ENCODE data around the gene SIM1. TPM values are rescaled to one million over a fixed set of nuclear protein-coding genes. Genes with fewer than 3 reads are reported as not detected.

Gene SIM1
- total and polyA plus RNA-seq, 2 of the 8 experiments (the other 6 are each of a cell fraction or from before 2014, with no cell fraction given) = 0.02 to 0.39 TPM

DNA sequence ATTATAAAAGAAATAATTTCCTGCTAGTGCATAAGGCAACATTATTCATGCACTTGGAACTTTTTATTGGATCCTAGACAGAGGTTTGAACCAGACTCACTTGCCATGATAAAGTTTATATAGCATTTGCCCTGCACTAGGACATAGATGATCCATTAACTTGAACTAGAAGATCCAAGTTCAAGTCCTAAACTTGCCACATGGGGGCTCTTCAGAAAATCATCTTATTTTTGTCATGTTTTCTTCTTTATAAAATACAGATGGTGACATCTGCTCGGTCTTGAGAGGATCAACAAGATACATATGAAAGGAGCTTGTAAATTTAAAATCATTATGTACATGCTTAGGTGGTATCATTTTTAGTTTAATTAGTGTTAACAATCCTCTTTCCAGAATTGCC, 94.5 kb downstream of the SIM1 start:
- DNase-seq (ENCODE audit: low read depth in 1 of 2, low spot score in 2 of 2) (no peak), FAIRE-seq (no peak)
- H3K79me1 ChIP-seq (ENCODE audit: low read depth, low read length) = no peaks in the 10 kb centered on the region
- H3K9ac ChIP-seq (replicated peaks in 1 of 4; ENCODE audit: extremely low read depth in 1 of 4, low read depth in 3 of 4, low read length in 3 of 4) = no peak overlapping the region
- H3K4me2 ChIP-seq (ENCODE audit: insufficient read depth in 1 of 2, low read depth in 2 of 2, low read length in 2 of 2) = no peak overlapping the region
- no peak overlapping the region for H3K56ac ChIP-seq (replicated peaks; ENCODE audit: insufficient read length, low read depth, low read length)
- no peak overlapping the region for H3K14ac ChIP-seq (ENCODE audit: insufficient read length)
- H3K18ac ChIP-seq (ENCODE audit: extremely low read depth, low read length) = no peak overlapping the region
- ChIA-PET POLR2A (ENCODE audit: partially characterized antibody) (no interaction called here), CTCF (ENCODE audit: partially characterized antibody) (no interaction called here)
- H4K8ac ChIP-seq (ENCODE audit: extremely low read depth, insufficient read depth, low read length) = no peak overlapping the region
- H2BK5ac ChIP-seq (ENCODE audit: low read depth, low read length) = no peak overlapping the region
- no peak overlapping the region for H2AFZ ChIP-seq (ENCODE audit: low read length)
- WGBS, 2 experiments (ENCODE audit: extremely low coverage in 1 of 2, insufficient coverage in 1 of 2, insufficient read length in 1 of 2, insufficient replicate concordance in 2 of 2, low coverage in 1 of 2, low lambda C conversion rate in 2 of 2, missing lambda C conversion rate in 1 of 2) = 82% methylated on average over 1 of the region's 1 CpG; no CpG with 5 or more reads in 1 of the 2 experiments
- H2BK12ac ChIP-seq (ENCODE audit: low read depth, low read length) = no peak overlapping the region
- H4K20me1 ChIP-seq (replicated peaks in 1 of 2; ENCODE audit: control insufficient read depth in 1 of 2, insufficient read depth in 2 of 2, low read length in 2 of 2) = no peaks in the 10 kb centered on the region
- H3K27me3 ChIP-seq (replicated peaks in 1 of 4; ENCODE audit: control insufficient read depth in 3 of 4, extremely low read depth in 1 of 4, insufficient read depth in 3 of 4, low read length in 3 of 4) = no peaks in the 10 kb centered on the region
- H2AK5ac ChIP-seq (ENCODE audit: low read depth, low read length) = no peak overlapping the region
- H3K36me3 ChIP-seq (ENCODE audit: control insufficient read depth in 2 of 4, insufficient read depth in 4 of 4, low read length in 3 of 4) = no peaks in the 10 kb centered on the region
- no peak overlapping the region for H2BK20ac ChIP-seq (ENCODE audit: low read length)
- H4K5ac ChIP-seq (ENCODE audit: insufficient read length, low read depth, low read length) = no peak overlapping the region
- no peak overlapping the region for H2BK120ac ChIP-seq (replicated peaks; ENCODE audit: low read depth, low read length)
- no peak overlapping the region for H3K27ac ChIP-seq (ENCODE audit: low read depth, low read length)
- H4K91ac ChIP-seq (replicated peaks; ENCODE audit: insufficient read length, low read length) = no peak overlapping the region
- no peak overlapping the region for H3K4ac ChIP-seq (replicated peaks; ENCODE audit: insufficient read length, low read depth, low read length)
- no peak overlapping the region for H2BK15ac ChIP-seq (ENCODE audit: low read length)
- no peak overlapping the region for H3K23ac ChIP-seq (ENCODE audit: insufficient read length)
- no peaks in the 10 kb centered on the region for H3K9me3 ChIP-seq (ENCODE audit: insufficient read depth in 2 of 2, low read depth in 1 of 2, low read length in 1 of 2)
- no peak for TF ChIP-seq CTBP2 (IDR thresholded peaks at IDR 0.05; ENCODE audit: borderline replicate concordance, insufficient read depth, insufficient read length, low read length)
- peak in 1 of 2 experiments; percentile 12; a peak in 1 of 4 replicates for TF ChIP-seq RAD21 (IDR thresholded peaks at IDR 0.05 in 1 of 2, conservative IDR thresholded peaks at IDR 0.05 in 1 of 2; ENCODE audit: low read depth in 2 of 2, low read length in 2 of 2)
- H3K23me2 ChIP-seq (ENCODE audit: low read depth, low read length) = no peaks in the 10 kb centered on the region
- H3K79me2 ChIP-seq (ENCODE audit: control insufficient read depth in 1 of 2, insufficient read depth in 2 of 2, low read length in 2 of 2) = no peaks in the 10 kb centered on the region
- no peak overlapping the region for H3K4me3 ChIP-seq (ENCODE audit: extremely low read depth in 1 of 4, insufficient read depth in 2 of 4, low read depth in 3 of 4, low read length in 4 of 4)
- H3K4me1 ChIP-seq (replicated peaks in 1 of 4; ENCODE audit: control insufficient read depth in 3 of 4, insufficient read depth in 4 of 4, low read length in 3 of 4) = peaks cover 0 to 4% (median 1%) of the 10 kb centered on the region in 4 experiments; a peak in 2 of 7 replicates
